GM19099 (cell line): ENCODE data around the gene L3MBTL3.

Source experiments
- POLR2A ChIP-seq: IDR thresholded peaks from 3 replicates; pipeline ENCODE4 v1.6.1; 2011; ENCODE audit warnings: low read depth; ENCODE audit not compliant: insufficient read length; ENCODE audit errors: extremely low read depth

Gene L3MBTL3

DNA sequence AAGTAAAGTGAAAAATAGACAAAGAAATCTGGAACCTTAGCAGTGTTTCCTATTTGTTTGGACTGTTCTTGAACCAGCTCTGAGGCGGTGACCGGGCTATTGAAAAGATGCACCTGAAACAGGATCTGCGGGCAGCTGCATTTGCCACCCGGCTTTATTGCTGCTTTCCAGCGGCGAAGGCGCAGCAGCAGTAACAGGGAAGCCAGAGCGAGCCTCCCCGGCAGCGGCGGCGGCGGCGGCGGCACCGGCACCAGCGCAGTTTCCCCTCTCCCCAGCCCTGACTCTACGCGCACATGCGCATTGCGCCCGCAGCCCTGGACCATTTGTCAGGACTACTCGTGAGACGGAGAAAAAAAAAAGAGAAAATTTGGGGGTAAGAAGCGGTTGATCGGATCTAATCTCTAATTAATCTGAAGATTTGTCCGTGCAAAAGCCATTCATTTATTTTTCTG lies at the start of gene L3MBTL3:
Gene L3MBTL3, plus strand, starts transcription at position 290 of the 452 bp plus-strand sequence. CDS start 24,119 bp downstream, outside the sequence.
- TF ChIP-seq POLR2A, result no peak

DNA sequence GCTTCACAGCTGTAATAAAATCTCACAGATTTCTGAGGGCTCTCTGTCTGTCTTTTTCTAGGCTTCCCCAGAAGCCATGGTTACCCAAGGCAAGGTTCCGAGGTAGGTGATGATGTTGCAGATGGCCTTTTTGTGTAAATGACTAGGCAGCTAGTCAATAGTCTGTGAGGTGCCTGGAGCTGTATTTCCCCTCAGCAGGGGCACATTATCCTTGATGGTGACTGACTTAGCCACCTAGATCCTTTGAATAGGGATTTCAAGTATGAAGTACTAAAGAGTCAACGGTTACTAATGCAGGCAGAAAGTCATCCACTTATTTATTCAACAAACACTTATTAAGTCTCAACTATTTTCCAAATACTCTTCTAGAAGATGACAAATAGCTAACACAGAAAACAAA lies 49.3 kb upstream of the L3MBTL3 start:
- no peak for TF ChIP-seq POLR2A

DNA sequence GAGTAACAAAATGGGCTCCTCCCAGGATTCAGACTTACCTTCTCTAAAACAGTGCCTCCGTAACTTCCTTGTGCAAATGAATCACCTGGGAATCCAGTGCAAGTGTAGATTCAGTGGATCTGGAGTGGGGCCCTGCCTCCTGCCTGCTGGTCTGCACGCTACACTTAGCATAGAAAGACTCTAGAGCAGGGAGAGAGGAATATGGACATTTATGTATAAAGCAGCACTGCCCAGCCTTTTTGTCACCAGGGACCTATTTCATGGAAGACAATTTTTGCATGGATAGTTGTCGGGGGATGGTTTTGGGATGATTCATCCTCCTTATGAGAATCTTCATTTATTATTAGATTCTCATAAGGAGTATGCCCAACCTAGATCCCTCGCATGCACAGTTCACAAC lies 42.3 kb upstream of the L3MBTL3 start:
- TF ChIP-seq POLR2A, result no peak

DNA sequence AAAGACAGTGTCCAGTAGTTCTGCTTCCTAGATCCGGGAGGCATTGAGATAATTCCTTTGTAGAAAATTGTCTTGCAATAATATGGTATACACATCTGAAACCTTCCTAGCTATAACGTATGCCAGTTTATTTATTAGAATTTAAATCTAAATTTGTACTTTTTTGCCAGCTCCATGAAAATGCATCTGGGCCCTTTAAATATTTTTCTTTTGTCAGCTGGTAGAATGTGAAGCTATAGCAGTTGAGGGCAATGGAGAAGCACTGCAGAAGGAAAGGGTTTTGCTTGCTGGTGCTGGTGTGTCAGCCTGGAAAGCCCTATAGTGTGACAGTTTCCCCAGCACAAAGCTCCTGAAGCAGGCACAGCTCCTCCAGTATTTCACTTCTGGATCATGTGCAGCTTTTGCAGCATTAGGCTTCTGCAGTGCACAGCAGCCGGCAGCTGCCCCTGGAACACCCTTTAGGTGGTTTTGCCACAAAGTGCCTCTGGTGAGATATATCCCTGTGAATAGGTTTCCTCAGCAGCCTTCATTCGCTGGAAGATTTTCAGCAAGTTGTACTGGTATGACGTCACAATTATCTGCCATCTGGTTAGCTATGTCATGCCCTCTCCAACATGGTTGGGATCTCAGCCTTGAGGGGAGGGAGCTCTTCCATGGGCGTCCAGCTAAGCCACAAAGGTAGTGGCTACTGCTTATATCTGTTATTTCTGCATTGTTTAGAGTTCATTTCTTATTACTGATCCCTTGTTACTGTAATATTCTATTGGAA lies 40.0 kb upstream of the L3MBTL3 start:
- TF ChIP-seq POLR2A, result no peak

DNA sequence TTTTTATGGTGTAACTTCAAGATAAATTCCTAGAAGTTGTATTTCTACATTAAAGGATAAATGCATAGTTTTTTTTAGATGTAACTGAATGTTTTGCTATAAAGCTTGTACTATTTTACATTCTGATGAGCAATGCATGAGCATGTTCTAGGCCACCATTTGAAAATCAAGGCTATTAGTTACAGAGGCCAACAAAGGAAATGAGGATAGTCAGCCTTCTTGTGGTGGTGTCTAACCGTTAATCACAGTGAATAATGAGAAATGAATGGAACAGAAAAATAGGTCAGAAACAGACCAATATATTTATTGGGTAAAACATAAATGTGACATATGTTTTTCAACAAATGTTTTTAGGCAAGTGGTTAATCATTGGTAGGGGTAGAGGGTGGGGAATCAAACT lies 37.6 kb upstream of the L3MBTL3 start:
- TF ChIP-seq POLR2A, result no peak

DNA sequence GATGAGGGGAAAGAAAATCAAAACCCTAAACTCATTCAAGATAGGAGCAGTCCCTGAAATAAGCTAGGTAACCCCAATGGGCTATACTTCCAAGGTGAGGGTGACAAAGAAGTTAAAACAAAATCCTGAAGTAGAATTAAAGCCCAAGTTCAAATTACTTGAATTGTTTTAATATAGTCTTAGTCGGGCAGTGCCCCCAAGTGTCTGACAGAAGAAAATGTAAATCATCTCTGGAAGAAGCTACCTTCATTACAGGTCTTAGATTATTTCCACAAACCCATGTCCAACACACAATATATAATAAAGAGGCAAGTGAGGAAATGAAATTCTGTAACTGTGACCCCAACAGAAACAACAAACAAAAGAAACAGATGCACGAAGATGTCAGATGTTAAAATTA lies 36.8 kb upstream of the L3MBTL3 start:
- TF ChIP-seq POLR2A, result no peak

DNA sequence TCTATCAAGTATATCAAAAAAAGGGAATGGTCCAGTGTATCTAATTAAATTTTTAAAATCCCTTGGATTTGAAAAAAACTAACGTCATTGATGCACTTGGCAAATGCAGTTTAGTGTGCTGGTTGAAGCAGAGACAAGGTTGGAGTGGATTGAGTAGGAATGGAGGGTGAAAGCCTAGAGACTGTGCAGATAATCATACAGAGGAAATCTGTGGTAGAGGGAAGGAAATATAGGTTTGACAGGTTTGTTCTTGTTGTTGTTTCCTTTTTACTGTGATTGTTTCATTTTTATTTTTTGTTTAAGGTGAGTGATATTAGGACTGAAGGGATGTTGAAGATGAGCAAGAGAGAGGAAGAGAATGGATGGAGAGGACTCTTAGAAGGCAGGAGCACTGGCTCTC lies 29.0 kb upstream of the L3MBTL3 start:
- TF ChIP-seq POLR2A, result no peak

DNA sequence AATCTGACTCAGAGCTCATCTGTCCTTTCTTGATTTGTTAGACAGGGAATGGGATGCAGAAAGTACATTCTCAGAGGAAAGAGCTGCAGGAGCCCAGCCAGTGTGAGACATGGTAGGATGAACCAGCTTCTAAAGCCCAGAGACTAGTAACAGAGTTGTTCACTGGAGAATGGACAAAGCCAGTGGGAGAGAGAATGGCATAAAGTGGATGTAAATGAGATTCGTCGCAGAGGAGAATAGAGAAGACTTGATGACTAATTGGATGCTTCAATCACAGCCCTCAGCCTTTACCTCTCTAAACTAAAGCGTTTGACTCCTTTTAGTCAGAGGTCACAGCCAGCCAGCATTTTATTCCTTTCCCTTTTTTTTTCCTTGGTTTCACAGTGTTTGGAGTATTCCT lies 25.5 kb upstream of the L3MBTL3 start:
- TF ChIP-seq POLR2A, result no peak

DNA sequence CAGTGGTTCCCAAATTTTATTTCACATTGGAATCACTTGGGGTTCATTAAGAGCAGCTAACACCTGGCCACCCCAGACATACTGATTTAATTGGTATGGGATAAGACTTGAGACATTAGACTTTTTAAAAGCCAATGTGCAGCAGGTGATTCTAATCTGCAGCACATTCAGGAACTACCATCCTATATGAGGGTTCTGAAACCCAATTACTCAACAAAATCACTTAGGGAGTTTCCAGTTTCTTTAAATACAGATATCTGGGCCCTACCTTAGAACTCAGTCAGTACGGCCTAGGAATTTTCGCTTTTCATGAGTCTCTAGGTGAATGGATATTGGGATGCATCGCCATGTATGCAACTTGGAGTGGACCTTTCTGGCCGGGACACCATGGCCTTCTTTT lies 24.0 kb upstream of the L3MBTL3 start:
- no peak for TF ChIP-seq POLR2A

DNA sequence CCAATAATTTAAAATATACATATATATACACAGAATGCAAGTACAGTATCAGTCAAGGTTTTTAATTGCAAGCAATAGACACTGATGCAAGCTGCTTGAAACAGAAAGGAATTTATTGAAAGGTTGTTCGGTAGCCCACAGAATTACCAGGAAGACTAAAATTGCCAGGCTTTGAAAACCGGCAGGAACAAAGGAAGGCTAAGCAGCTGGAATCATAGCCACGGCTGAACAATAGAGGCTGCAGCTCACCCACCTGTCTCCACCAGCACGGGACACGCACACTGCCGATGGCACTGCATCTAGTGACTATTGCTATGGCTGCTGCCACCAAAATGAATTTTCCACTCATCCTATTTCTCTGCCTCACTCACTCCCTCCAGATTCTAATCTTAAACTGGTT lies 22.0 kb upstream of the L3MBTL3 start:
- TF ChIP-seq POLR2A, result no peak

DNA sequence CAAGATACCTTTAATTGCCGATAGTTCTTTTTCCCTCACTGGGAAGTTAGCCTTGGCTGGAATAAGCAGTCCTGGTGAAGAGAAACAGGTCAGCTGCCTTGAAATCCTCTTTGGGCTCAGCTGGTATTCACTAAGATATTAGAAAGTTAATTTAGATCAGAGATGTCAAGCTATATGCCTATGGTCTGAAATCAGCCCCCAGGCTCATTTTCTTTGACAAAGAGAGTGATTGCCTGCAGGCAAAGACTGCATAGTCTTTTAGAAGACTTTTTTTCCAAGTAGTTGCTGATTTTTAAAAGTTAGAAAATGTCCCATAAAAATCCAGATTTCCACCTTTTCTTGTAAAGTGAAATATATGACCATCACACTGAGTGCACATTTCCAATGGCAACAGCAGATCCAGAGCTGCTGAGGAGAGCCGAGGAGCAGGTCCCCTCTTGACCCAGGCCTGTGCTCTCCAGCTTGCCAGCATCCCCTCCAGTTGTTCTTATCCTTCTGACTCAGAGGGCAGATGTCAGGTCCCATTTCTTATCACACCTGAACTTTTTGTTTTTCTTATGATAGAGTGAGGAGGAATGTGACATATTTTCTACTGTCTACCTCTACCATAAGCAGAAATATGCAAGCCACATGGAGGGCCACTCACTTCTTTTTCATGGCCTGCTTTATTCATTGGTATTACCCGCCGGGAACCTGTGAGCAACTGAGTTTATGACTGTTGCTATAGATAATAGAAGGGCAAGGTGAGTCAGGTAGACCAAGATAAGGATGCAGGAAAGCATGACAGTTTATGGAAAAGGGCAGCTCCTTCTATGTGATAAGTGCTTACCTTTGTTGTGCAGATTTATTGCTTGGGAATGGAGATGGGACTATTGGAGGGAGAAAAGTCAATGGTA lies 17.6 kb upstream of the L3MBTL3 start:
- TF ChIP-seq POLR2A, result no peak

DNA sequence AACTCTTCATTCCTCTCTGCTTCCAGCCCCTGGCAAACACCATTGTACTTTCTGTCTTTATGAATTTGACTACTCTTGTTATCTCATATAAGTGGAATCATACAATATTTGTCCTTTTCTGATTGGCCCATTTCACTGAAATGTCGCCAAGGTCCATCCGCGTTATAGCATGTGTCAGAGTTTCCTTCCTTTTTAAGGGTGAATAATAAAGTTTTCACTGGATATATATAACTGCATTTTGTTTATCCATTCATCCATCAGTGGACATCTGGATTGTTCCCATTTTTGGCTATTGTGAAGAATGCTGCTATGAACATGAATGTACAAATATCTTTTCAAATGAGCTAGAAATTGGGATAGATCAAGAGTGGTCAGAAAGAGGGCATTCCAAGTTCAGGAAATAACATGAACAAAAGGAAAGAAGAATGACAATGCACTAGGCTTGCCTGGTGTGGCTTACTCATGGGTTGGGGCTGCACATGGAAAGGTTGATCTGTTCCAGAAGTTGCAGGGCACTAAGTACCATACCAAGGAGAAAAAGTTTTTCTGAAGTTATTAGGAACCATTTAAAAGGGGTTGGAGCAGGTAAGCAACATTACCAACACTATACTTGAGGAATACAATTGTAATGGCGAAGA lies 10.0 kb upstream of the L3MBTL3 start:
- TF ChIP-seq POLR2A, result no peak

DNA sequence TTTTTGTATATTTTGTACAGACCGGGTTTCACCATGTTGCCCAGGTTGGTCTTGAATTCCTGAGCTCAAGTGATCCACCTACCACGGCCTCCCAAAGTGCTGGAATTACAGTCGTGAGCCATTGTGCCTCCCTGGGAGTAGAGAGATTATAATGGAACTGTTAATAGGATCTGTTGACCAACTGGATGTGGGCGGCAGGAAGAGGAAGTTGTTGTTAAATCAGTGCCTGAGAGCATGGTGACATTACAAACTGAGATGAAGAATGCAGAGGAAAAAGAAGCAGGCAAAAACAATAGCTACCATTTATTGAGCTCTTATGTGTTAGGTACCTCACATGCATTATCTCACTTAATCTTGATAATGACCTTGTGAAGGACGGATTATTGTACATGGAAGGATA lies 9.2 kb upstream of the L3MBTL3 start:
- TF ChIP-seq POLR2A, result no peak

DNA sequence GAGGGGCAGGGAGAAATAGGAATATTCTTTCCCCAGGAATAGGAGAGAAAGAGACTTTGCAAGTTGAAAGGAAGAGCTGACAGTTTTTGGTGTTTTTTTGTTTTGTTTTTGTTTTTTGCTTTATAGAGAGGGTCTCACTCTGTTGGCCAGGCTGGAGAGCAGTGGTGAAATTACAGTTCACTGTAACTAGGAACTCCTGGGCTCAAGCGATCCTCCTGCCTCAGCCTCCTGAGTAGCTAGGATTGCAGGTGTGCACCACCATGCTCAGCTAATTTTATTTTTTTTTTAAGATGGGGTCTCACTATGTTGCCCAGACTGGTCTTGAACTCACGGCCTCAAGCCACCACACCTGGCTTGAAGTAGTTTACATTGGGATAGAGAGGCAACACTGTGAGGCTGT lies 8.0 kb upstream of the L3MBTL3 start:
- no peak for TF ChIP-seq POLR2A

DNA sequence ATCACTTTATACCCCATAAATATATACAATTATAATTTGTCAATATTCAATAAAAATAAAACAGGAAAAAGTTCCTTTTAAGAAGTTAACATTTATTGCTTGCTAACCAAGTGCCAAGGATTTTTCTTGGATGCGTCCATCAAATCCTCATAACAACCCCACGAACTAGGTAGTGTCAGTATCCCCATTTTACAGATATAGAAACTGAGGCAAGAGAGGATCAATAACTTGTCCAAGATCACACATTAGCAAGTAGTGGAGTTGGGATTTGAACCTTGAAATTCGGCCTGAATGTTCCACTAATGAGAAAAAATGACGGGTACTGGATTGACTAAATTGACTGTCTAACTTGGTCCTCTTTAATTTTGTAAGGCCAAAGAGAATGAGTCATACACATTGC lies 5.7 kb upstream of the L3MBTL3 start:
- TF ChIP-seq POLR2A, result no peak
